GM23338 (cell line): ENCODE measurements around the gene SH2D1A. TPM values are rescaled to one million over a fixed set of nuclear protein-coding genes. Genes with fewer than 3 reads are reported as not detected.

ENCODE experiments used
- ATAC-seq: fragments of 200-7000 bp; cut with Tn5 transposase; 3 replicates; pipeline ENCODE4 v1.9.1; 2020
- DNase-seq: peaks from one replicate; pipeline ENCODE4 v3.0.0-alpha.2; 2015; ENCODE audit warnings: low spot score
- H2AFZ ChIP-seq: fragments of 200-600 bp; sonication (generic); 2 replicates; pipeline ENCODE4 v1.8.0; 2016; ENCODE audit warnings: antibody characterized with exemption, mild to moderate bottlenecking, moderate library complexity
- H3F3A ChIP-seq: fragments of 200-600 bp; sonication (generic); replicated peaks from 2 replicates; pipeline ENCODE4 v1.8.0; 2017; ENCODE audit warnings: antibody characterized with exemption, mixed run types, low read depth
- H3K27ac ChIP-seq: fragments of 200-600 bp; sonication (generic); 2 replicates; pipeline ENCODE4 v1.6.1; 2016; ENCODE audit warnings: low read depth
- H3K27me3 ChIP-seq: fragments of 200-600 bp; sonication (generic); 2 replicates; pipeline ENCODE4 v1.8.0; 2016; ENCODE audit warnings: mild to moderate bottlenecking, mixed run types, moderate library complexity; ENCODE audit not compliant: insufficient read depth
- H3K36me3 ChIP-seq: fragments of 200-600 bp; sonication (generic); 2 replicates; pipeline ENCODE4 v1.8.0; 2016; ENCODE audit warnings: mild to moderate bottlenecking; ENCODE audit not compliant: insufficient read depth
- H3K4me1 ChIP-seq: fragments of 200-600 bp; sonication (generic); 2 replicates; pipeline ENCODE4 v1.8.0; 2016; ENCODE audit warnings: mild to moderate bottlenecking, moderate library complexity; ENCODE audit not compliant: insufficient read depth
- H3K4me2 ChIP-seq: fragments of 200-600 bp; sonication (generic); 2 replicates; pipeline ENCODE4 v1.7.1; 2017; ENCODE audit warnings: mixed run types
- H3K4me3 ChIP-seq: fragments of 200-600 bp; sonication (generic); 2 replicates; pipeline ENCODE4 v1.6.1; 2016; ENCODE audit warnings: mixed run types
- H3K79me2 ChIP-seq: fragments of 200-600 bp; sonication (generic); replicated peaks from 2 replicates; pipeline ENCODE4 v1.8.0; 2017; ENCODE audit warnings: mild to moderate bottlenecking; ENCODE audit not compliant: insufficient read depth
- H3K9me2 ChIP-seq: fragments of 200-600 bp; sonication (generic); 2 replicates; pipeline ENCODE4 v1.8.0; 2017; ENCODE audit not compliant: insufficient read depth
- H4K20me1 ChIP-seq: fragments of 200-600 bp; sonication (generic); replicated peaks from 2 replicates; pipeline ENCODE4 v1.8.0; 2017; ENCODE audit warnings: mild to moderate bottlenecking; ENCODE audit not compliant: insufficient read depth
- H3K27ac Mint-ChIP-seq: 2 replicates; pipeline ENCODE4 v1.8.0; 2020; ENCODE audit warnings: inconsistent platforms, mild to moderate bottlenecking, moderate library complexity, mixed read lengths
- H3K27me3 Mint-ChIP-seq: 3 replicates; pipeline ENCODE4 v1.8.0; 2022; ENCODE audit warnings: low read depth, mild to moderate bottlenecking, moderate library complexity, mixed read lengths, inconsistent platforms; ENCODE audit not compliant: insufficient read depth, poor library complexity
- H3K36me3 Mint-ChIP-seq: 3 replicates; pipeline ENCODE4 v1.8.0; 2021; ENCODE audit warnings: low read depth, mild to moderate bottlenecking, inconsistent platforms, moderate library complexity, mixed read lengths
- H3K4me1 Mint-ChIP-seq: 3 replicates; pipeline ENCODE4 v1.8.0; 2020; ENCODE audit warnings: mild to moderate bottlenecking, inconsistent platforms, mixed read lengths
- H3K4me3 Mint-ChIP-seq: 3 replicates; pipeline ENCODE4 v1.8.0; 2021; ENCODE audit warnings: moderate library complexity, mild to moderate bottlenecking, inconsistent platforms, mixed read lengths
- H3K9me3 Mint-ChIP-seq: 3 replicates; pipeline ENCODE4 v1.8.0; 2020; ENCODE audit warnings: moderate library complexity, mild to moderate bottlenecking, inconsistent platforms, mixed read lengths
- CREB1 ChIP-seq: fragments of 250-450 bp; sonication (Bioruptor Pico); IDR thresholded peaks from 2 replicates; pipeline ENCODE4 v1.5.0; 2020; ENCODE audit warnings: low read depth, mild to moderate bottlenecking, moderate library complexity
- EZH2 ChIP-seq: fragments of 200-600 bp; sonication (generic); IDR thresholded peaks from one replicate; pipeline ENCODE4 v1.8.0; 2017; ENCODE audit warnings: antibody characterized with exemption, mild to moderate bottlenecking, low read depth; ENCODE audit not compliant: unreplicated experiment
- EZH2phosphoT487 ChIP-seq: fragments of 200-600 bp; sonication (generic); IDR thresholded peaks from one replicate; pipeline ENCODE4 v1.8.1; 2018; ENCODE audit warnings: antibody characterized with exemption; ENCODE audit not compliant: unreplicated experiment
- JUNB ChIP-seq: IDR thresholded peaks from one replicate; pipeline ENCODE4 v1.6.1; 2016; ENCODE audit warnings: antibody characterized with exemption; ENCODE audit not compliant: unreplicated experiment
- NANOG ChIP-seq: IDR thresholded peaks from 2 replicates; pipeline ENCODE4 v1.6.1; 2016; ENCODE audit warnings: antibody characterized with exemption, borderline replicate concordance
- POLR2AphosphoS5 ChIP-seq: IDR thresholded peaks from 2 replicates; pipeline ENCODE4 v1.6.1; 2016; ENCODE audit warnings: antibody characterized with exemption, low read depth
- STAT1 ChIP-seq: IDR thresholded peaks from one replicate; pipeline ENCODE4 v1.6.1; 2016; ENCODE audit warnings: antibody characterized with exemption; ENCODE audit not compliant: unreplicated experiment
- ZNF114 ChIP-seq: fragments of 250-450 bp; sonication (Bioruptor Pico); IDR thresholded peaks from 2 replicates; pipeline ENCODE4 v1.5.0; 2020; ENCODE audit warnings: mild to moderate bottlenecking, moderate library complexity
- ZNF331 ChIP-seq: fragments of 250-450 bp; sonication (Bioruptor Pico); IDR thresholded peaks from 2 replicates; pipeline ENCODE4 v1.5.0; 2020; ENCODE audit warnings: low read depth, mild to moderate bottlenecking, moderate library complexity
- polyA plus RNA-seq: library from polyadenylated mRNA; unstranded; fragments of >200 nt; fragmentation: Nextera tagmentation; extraction: Ambion mirVana; gene quantifications from 2 replicates; pipeline ENCODE4 v1.2.1, GENCODE V29; 2016
- total RNA-seq: library from RNA; depleted of rRNA; stranded (reverse); fragments of >200 nt; shearing (Covaris generic); gene quantifications from 2 replicates; pipeline ENCODE4 v1.2.3, GENCODE V29; 2014
- TF ChIP-seq, protein P1 (sequence below): IDR thresholded peaks from one replicate; pipeline ENCODE4 v1.6.1; 2018; ENCODE audit warnings: antibody characterized with exemption; ENCODE audit not compliant: unreplicated experiment

SH2D1A gene
- total and polyA plus RNA-seq, 2 experiments from 2014 or later, result not detected

DNA sequence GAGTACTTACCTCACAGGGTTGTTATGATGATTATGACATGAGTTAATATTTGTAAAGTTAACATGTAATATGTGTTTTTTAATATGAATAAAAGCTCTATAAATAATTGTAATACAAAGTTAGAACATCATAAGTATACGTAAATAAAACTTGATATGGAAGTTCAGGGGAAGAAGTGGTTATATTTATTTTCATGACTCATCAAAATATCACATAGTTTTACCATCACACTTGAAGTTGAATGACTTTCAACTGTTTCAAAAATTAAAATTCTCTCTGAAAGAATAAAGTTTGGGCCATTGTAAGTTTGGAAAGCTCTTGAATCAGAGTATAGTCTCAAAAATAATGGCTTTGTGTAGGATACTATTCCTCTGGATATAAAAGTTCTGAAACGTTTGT, 8.3 kb downstream of the SH2D1A start:
- H4K20me1 ChIP-seq, result no peaks in the 10 kb centered on the region
- H2AFZ ChIP-seq, result no peak overlapping the region
- no peak overlapping the region for H3K4me3 Mint-ChIP-seq
- no peaks in the 10 kb centered on the region for H3K36me3 ChIP-seq
- no peak overlapping the region for H3K27ac ChIP-seq
- ATAC-seq, result no peak
- H3K27ac Mint-ChIP-seq, result no peak overlapping the region
- H3K9me3 Mint-ChIP-seq, result no peaks in the 10 kb centered on the region
- H3K9me2 ChIP-seq, result no peaks in the 10 kb centered on the region
- no peaks in the 10 kb centered on the region for H3K27me3 Mint-ChIP-seq
- H3K4me3 ChIP-seq, result no peak overlapping the region
- H3K4me1 ChIP-seq, result no peaks in the 10 kb centered on the region
- H3K4me1 Mint-ChIP-seq, result no peaks in the 10 kb centered on the region
- no peaks in the 10 kb centered on the region for H3K79me2 ChIP-seq
- H3K36me3 Mint-ChIP-seq, result no peaks in the 10 kb centered on the region
- DNase-seq, result no peak
- H3F3A ChIP-seq, result no peaks in the 10 kb centered on the region
- H3K4me2 ChIP-seq, result no peak overlapping the region
- no peak for TF ChIP-seq EZH2phosphoT487
- no peaks in the 10 kb centered on the region for H3K27me3 ChIP-seq

DNA sequence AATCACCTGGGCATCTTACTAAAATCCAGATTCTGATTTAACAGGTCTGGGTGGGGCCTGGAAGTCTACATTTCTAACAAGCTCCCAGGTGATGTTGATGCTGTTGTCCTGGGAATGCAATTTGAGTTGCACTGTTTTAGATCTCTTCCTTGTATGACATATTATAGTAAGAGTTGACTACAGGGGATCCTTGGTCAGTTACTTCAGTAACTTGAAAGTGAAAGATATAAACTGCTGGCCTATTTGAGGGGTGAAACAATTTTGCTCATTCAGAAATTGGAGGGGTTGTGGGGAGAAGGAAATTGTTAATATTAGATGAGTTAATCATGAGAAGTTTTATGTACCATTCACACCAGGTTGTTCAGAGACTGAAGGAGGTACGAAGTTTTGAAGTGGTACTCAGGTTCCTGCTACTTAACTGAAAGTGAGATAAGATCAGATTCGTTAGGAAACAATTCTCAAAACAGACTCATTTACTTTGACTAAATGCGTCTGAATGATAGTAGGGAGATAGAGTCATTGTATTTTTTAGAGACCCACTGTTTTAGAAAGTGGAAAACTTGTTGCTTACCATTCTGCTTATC, 12.5 kb downstream of the SH2D1A start:
- no peak for DNase-seq
- no peaks in the 10 kb centered on the region for H3K9me3 Mint-ChIP-seq

DNA sequence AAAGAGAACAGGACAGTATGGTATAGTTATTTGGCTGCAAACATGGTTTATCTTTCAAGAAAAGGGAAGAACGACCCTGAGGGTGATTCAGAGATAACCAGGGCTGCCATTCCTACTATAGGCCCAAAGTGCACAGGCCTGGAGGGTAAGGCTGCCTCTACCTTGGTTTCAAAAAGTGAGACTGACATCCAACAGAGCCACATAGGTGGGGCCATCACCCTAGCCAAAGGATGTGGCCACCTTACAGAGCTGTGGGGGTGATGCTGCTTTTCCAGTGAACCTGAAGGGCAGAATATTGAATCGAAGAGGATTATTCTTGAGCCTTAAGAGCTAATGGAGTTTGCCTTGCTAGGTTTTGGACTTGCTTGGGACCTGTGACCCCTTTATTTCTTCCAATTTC, 15.7 kb downstream of the SH2D1A start:
- no peaks in the 10 kb centered on the region for H4K20me1 ChIP-seq
- no peaks in the 10 kb centered on the region for H3K79me2 ChIP-seq
- no peaks in the 10 kb centered on the region for H3K27me3 Mint-ChIP-seq
- no peak for DNase-seq
- H3K9me2 ChIP-seq, result no peaks in the 10 kb centered on the region
- H3F3A ChIP-seq, result no peaks in the 10 kb centered on the region
- no peak overlapping the region for H3K4me3 Mint-ChIP-seq
- no peak overlapping the region for H2AFZ ChIP-seq
- H3K27me3 ChIP-seq, result no peaks in the 10 kb centered on the region
- H3K36me3 ChIP-seq, result no peaks in the 10 kb centered on the region
- no peak overlapping the region for H3K4me3 ChIP-seq
- no peaks in the 10 kb centered on the region for H3K36me3 Mint-ChIP-seq
- ATAC-seq, result no peak
- H3K9me3 Mint-ChIP-seq, result no peaks in the 10 kb centered on the region
- H3K4me1 Mint-ChIP-seq, result no peaks in the 10 kb centered on the region
- no peaks in the 10 kb centered on the region for H3K4me1 ChIP-seq
- no peak overlapping the region for H3K4me2 ChIP-seq
- no peak overlapping the region for H3K27ac ChIP-seq
- H3K27ac Mint-ChIP-seq, result no peak overlapping the region
- TF ChIP-seq NANOG, result no peak
- TF ChIP-seq STAT1, result no peak
- TF ChIP-seq EZH2, result no peak
- TF ChIP-seq ZNF114, result no peak
- no peak for TF ChIP-seq ZNF331 (CRISPR knock-in tag)
- TF ChIP-seq CREB1, result no peak
- no peak for TF ChIP-seq JUNB

More for the DNA sequence above, 12.5 kb downstream of the SH2D1A start:
- no peak for ATAC-seq
- H3K4me1 Mint-ChIP-seq, result no peaks in the 10 kb centered on the region
- Histone ChIP-seq H4K20me1 (no peaks in the 10 kb centered on the region), H3F3A (no peaks in the 10 kb centered on the region), H3K4me2 (no peak overlapping the region), H3K4me1 (no peaks in the 10 kb centered on the region), H3K27me3 (no peaks in the 10 kb centered on the region), H3K4me3 (no peak overlapping the region), H3K9me2 (no peaks in the 10 kb centered on the region), H3K36me3 (no peaks in the 10 kb centered on the region), H3K79me2 (no peaks in the 10 kb centered on the region), H2AFZ (no peak overlapping the region), H3K27ac (no peak overlapping the region)
- H3K4me3 Mint-ChIP-seq, result no peak overlapping the region
- TF ChIP-seq POLR2AphosphoS5, result no peak
- TF ChIP-seq, protein P1, sequence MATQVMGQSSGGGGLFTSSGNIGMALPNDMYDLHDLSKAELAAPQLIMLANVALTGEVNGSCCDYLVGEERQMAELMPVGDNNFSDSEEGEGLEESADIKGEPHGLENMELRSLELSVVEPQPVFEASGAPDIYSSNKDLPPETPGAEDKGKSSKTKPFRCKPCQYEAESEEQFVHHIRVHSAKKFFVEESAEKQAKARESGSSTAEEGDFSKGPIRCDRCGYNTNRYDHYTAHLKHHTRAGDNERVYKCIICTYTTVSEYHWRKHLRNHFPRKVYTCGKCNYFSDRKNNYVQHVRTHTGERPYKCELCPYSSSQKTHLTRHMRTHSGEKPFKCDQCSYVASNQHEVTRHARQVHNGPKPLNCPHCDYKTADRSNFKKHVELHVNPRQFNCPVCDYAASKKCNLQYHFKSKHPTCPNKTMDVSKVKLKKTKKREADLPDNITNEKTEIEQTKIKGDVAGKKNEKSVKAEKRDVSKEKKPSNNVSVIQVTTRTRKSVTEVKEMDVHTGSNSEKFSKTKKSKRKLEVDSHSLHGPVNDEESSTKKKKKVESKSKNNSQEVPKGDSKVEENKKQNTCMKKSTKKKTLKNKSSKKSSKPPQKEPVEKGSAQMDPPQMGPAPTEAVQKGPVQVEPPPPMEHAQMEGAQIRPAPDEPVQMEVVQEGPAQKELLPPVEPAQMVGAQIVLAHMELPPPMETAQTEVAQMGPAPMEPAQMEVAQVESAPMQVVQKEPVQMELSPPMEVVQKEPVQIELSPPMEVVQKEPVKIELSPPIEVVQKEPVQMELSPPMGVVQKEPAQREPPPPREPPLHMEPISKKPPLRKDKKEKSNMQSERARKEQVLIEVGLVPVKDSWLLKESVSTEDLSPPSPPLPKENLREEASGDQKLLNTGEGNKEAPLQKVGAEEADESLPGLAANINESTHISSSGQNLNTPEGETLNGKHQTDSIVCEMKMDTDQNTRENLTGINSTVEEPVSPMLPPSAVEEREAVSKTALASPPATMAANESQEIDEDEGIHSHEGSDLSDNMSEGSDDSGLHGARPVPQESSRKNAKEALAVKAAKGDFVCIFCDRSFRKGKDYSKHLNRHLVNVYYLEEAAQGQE, result no peak
- TF ChIP-seq EZH2, result no peak
- H3K27me3 Mint-ChIP-seq, result no peaks in the 10 kb centered on the region
- H3K36me3 Mint-ChIP-seq, result no peaks in the 10 kb centered on the region
- H3K27ac Mint-ChIP-seq, result peak overlapping the region; percentile 54; the same call in 1 of the 2 replicates
